Mucosa of stomach (tissue), 1 donor: ENCODE measurements around the gene RASAL2.

Experiments
- H3K27me3 ChIP-seq: one replicate; pipeline ENCODE4 v1.7.0; 2013; ENCODE audit warnings: mild to moderate bottlenecking, low read length; ENCODE audit not compliant: control insufficient read depth, insufficient read depth
- H3K36me3 ChIP-seq: one replicate; pipeline ENCODE4 v1.7.0; 2013; ENCODE audit warnings: low read length; ENCODE audit not compliant: control insufficient read depth, insufficient read depth
- H3K4me1 ChIP-seq: one replicate; pipeline ENCODE4 v1.7.0; 2013; ENCODE audit warnings: mild to moderate bottlenecking, low read length; ENCODE audit not compliant: control insufficient read depth, insufficient read depth
- H3K4me3 ChIP-seq: one replicate; pipeline ENCODE4 v1.7.0; 2013; ENCODE audit warnings: low read length
- H3K9ac ChIP-seq: one replicate; pipeline ENCODE4 v1.7.0; 2013; ENCODE audit warnings: mild to moderate bottlenecking, low read length, moderate library complexity
- H3K9me3 ChIP-seq: one replicate; pipeline ENCODE4 v1.7.0; 2013; ENCODE audit warnings: mild to moderate bottlenecking, low read length, moderate library complexity; ENCODE audit not compliant: control insufficient read depth
- donor health status: Pancreatic carcinoma.

The RASAL2 gene

GRCh38 chr1:178093951-178094738 is at the start of gene RASAL2:
Gene RASAL2, plus strand, starts transcription at chr1:178094104. Its CDS starts 389 bp downstream, at chr1:178094493.
- H3K4me3 ChIP-seq = peak within 1 kb of the TSS; percentile 51
- H3K4me1 ChIP-seq = no peaks in the 10 kb centered on the region

GRCh38 chr1:178046591-178047270 is 47.2 kb upstream of the RASAL2 start:
- Histone ChIP-seq H3K9me3 (no peaks in the 10 kb centered on the region), H3K27me3 (no peaks in the 10 kb centered on the region), H3K4me1 (peaks cover 23% of the 10 kb centered on the region), H3K36me3 (no peaks in the 10 kb centered on the region), H3K9ac (no peak overlapping the region), H3K4me3 (no peak overlapping the region)

More at GRCh38 chr1:178093951-178094738, at the start of gene RASAL2:
- Histone ChIP-seq H3K9ac (peak within 1 kb of the TSS; percentile 72), H3K36me3 (no peaks in the 10 kb centered on the region), H3K27me3 (no peaks in the 10 kb centered on the region), H3K9me3 (no peaks in the 10 kb centered on the region)

- Histone ChIP-seq H3K9me3 (no peaks in the 10 kb centered on the region), H3K4me3 (no peak overlapping the region), H3K36me3 (no peaks in the 10 kb centered on the region), H3K27me3 (no peaks in the 10 kb centered on the region), H3K9ac (no peak overlapping the region), H3K4me1 (peaks cover 25% of the 10 kb centered on the region)
Measured at GRCh38 chr1:178047403-178048093, 46.4 kb upstream of the RASAL2 start.

GRCh38 chr1:178048426-178048825 is 45.5 kb upstream of the RASAL2 start:
- Histone ChIP-seq H3K4me1 (peaks cover 30% of the 10 kb centered on the region), H3K27me3 (no peaks in the 10 kb centered on the region), H3K4me3 (no peak overlapping the region), H3K9me3 (no peaks in the 10 kb centered on the region), H3K9ac (no peak overlapping the region), H3K36me3 (no peaks in the 10 kb centered on the region)

- H3K36me3 ChIP-seq = no peaks in the 10 kb centered on the region
- H3K27me3 ChIP-seq = no peaks in the 10 kb centered on the region
- H3K4me3 ChIP-seq = no peak overlapping the region
- H3K4me1 ChIP-seq = peaks cover 30% of the 10 kb centered on the region
- H3K9ac ChIP-seq = no peak overlapping the region
- H3K9me3 ChIP-seq = no peaks in the 10 kb centered on the region
Measured at GRCh38 chr1:178048883-178049282, 45.0 kb upstream of the RASAL2 start.

GRCh38 chr1:178050084-178050483 is 43.8 kb upstream of the RASAL2 start:
- no peak overlapping the region for H3K4me3 ChIP-seq
- no peaks in the 10 kb centered on the region for H3K9me3 ChIP-seq
- H3K27me3 ChIP-seq = no peaks in the 10 kb centered on the region
- H3K4me1 ChIP-seq = peaks cover 33% of the 10 kb centered on the region
- no peaks in the 10 kb centered on the region for H3K36me3 ChIP-seq
- no peak overlapping the region for H3K9ac ChIP-seq

- Histone ChIP-seq H3K9me3 (no peaks in the 10 kb centered on the region), H3K9ac (no peak overlapping the region), H3K27me3 (no peaks in the 10 kb centered on the region), H3K4me3 (no peak overlapping the region), H3K36me3 (no peaks in the 10 kb centered on the region), H3K4me1 (peaks cover 36% of the 10 kb centered on the region)
Measured at GRCh38 chr1:178051071-178051470, 42.8 kb upstream of the RASAL2 start.

- H3K4me3 ChIP-seq = no peak overlapping the region
- no peaks in the 10 kb centered on the region for H3K36me3 ChIP-seq
- no peaks in the 10 kb centered on the region for H3K9me3 ChIP-seq
- H3K4me1 ChIP-seq = peaks cover 25% of the 10 kb centered on the region
- peak overlapping the region; percentile 35 for H3K9ac ChIP-seq
- no peaks in the 10 kb centered on the region for H3K27me3 ChIP-seq
Measured at GRCh38 chr1:178052650-178053461, 41.0 kb upstream of the RASAL2 start.

- no peak overlapping the region for H3K4me3 ChIP-seq
- peaks cover 23% of the 10 kb centered on the region for H3K4me1 ChIP-seq
- no peaks in the 10 kb centered on the region for H3K27me3 ChIP-seq
- H3K9me3 ChIP-seq = no peaks in the 10 kb centered on the region
- no peak overlapping the region for H3K9ac ChIP-seq
- H3K36me3 ChIP-seq = no peaks in the 10 kb centered on the region
Measured at GRCh38 chr1:178055093-178055492, 38.8 kb upstream of the RASAL2 start.

GRCh38 chr1:178055779-178056471 is 38.0 kb upstream of the RASAL2 start:
- peaks cover 23% of the 10 kb centered on the region for H3K4me1 ChIP-seq
- no peaks in the 10 kb centered on the region for H3K36me3 ChIP-seq
- H3K9me3 ChIP-seq = no peaks in the 10 kb centered on the region
- no peaks in the 10 kb centered on the region for H3K27me3 ChIP-seq
- no peak overlapping the region for H3K9ac ChIP-seq
- H3K4me3 ChIP-seq = no peak overlapping the region

GRCh38 chr1:178057141-178057765 is 36.7 kb upstream of the RASAL2 start:
- H3K27me3 ChIP-seq = no peaks in the 10 kb centered on the region
- no peaks in the 10 kb centered on the region for H3K9me3 ChIP-seq
- H3K4me3 ChIP-seq = no peak overlapping the region
- no peak overlapping the region for H3K9ac ChIP-seq
- peaks cover 23% of the 10 kb centered on the region for H3K4me1 ChIP-seq
- H3K36me3 ChIP-seq = no peaks in the 10 kb centered on the region
